Activated CD4-positive, alpha-beta T cell treated with anti-CD3 and anti-CD28 coated beads, Interleukin-2, Interleukin-6, amounts not matched to agents 100 ng/mL and 50 ng/mL, durations not matched to agents 16 hours and 8 hours (primary cell): ENCODE results near the gene CHMP4A.
A peak's percentile ranks its signal among the peaks of the same experiment; 100 is the strongest.
"Not testable (repeated sequence)": the region's sequence is repeated elsewhere in the genome, so short reads cannot be mapped to it uniquely, and the experiment has no call there.

Experiments
- DNase-seq: peaks from one replicate; pipeline ENCODE4 v3.0.0-alpha.2; 2020

Gene CHMP4A

DNA sequence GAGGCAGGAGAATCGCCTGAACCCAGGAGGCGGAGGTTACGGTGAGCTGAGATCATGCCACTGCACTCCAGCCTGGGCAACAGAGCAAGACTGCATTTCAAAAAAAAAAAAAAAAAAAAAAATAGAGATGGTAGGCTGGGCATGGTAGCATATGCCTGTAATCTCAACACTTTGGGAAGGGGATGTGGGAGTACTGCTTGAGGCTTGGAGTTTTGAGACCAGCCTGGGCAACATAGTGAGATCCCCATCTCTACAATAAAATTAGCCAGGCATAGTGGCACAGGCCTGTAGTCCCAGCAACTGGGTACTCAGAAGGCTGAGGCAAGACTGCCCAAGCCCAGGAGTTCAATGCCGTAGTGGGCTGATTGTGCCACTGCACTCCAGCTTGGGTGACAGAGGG is 9.7 kb upstream of the CHMP4A start:
- not testable (repeated sequence) for DNase-seq

GRCh38 chr14:24219521-24219920 is 6.2 kb upstream of the CHMP4A start:
- DNase-seq, result no peak

DNA sequence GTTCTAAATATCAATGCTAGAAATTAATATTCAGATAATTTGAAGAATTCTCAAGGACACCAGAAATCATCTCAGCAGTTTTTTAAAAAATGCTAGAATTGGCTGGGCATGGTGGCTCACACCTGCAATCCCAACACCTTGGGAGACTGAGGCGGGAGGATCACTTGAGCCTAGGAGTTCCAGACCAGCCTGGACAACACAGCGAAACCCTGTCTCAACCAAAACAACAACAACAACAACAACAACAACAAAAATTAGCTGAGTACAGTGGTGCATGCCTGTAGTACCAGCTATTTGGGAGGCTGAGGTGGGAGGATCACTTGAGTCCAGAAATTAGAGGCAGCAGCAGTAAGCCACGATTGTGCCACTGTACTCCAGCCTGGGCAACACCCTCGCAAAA is 5.8 kb upstream of the CHMP4A start:
- no peak for DNase-seq

GRCh38 chr14:24216876-24217275 is 3.6 kb upstream of the CHMP4A start:
- not testable (repeated sequence) for DNase-seq

DNA sequence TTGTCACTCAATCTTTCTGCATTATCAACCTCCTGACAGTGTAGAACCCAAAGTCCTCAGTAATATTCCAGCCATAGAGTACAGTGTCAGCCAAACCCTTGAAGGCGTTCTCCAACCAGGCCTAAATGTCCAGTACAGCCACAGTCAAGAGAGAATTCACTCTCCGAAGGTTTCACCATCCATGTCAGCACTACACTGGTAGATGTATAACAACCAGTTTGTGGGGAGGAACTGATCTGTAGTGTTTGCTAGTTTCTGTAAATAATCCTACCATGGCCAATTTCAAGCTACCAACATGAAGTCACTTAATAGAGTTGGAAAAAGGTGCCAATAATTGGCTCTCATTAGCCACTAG is 3.0 kb upstream of the CHMP4A start:
- no peak for DNase-seq

- peak; percentile 92 for DNase-seq
These were observed 2.4 kb upstream of the CHMP4A start, which contains the start of gene MDP1 for GRCh38 chr14:24215495-24216344. Gene MDP1, minus strand, starts transcription at chr14:24216066. Its CDS starts 111 bp downstream, at chr14:24215955.

DNA sequence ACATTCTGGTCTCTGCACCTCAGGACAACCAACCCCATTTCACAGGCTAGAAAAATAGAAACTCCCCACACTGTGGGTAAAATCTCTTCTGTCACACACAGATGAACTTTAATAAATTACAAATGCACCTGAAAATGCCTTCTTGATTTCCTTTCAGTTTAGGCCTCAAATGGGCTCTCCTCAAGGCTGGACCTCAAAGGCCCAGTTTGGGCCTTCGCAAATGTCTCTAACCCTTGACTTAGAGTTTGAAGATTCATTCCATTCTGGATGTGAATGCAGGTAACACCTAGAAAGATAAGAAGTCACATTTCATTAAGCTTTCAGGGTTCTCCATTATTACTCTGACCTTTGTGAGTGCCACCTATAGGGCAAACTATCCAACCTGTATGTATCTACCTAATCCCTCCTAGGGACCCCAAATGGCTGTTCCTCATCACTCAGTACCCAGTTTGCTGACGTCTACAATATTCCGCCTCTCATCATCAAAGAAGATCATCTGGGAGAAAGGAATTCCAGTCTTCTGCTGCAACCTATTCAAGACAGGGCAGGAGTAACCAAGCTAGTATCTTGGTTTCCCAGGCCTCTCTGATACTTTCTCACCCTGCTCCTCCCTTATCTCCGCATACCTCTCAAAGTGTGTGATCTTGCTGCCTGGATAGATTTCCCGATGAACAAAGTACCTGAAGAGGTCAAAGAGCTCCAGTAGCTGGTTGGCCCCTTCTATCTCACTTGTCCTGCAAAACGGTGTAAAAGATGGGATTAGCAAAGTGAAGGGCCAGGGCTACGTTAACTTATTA is 776 bp upstream of the CHMP4A start:
- DNase-seq, result no peak

DNA sequence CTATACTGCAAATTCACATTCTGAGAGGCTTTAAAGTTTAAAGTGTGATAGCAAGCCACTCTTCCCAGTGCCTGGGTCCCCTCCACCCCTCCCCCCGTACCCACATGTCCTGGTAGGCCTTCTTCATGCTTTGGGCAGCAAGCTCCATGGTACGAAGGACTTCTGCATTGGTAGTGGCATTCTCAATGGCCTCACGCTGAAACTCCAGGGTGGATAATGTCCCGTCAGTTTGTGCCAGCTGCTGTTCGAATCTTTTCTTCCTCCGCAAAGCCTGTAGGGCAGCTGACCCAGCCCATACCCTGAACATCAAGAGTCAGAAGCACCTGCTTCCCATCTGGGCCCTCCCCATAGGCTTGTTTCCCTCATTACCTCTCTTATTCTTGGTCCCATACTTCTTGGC is 2.0 kb downstream of the CHMP4A start:
- DNase-seq, result no peak

- no peak for DNase-seq
These were observed 5.7 kb downstream of the CHMP4A start for GRCh38 chr14:24207625-24208024.

DNA sequence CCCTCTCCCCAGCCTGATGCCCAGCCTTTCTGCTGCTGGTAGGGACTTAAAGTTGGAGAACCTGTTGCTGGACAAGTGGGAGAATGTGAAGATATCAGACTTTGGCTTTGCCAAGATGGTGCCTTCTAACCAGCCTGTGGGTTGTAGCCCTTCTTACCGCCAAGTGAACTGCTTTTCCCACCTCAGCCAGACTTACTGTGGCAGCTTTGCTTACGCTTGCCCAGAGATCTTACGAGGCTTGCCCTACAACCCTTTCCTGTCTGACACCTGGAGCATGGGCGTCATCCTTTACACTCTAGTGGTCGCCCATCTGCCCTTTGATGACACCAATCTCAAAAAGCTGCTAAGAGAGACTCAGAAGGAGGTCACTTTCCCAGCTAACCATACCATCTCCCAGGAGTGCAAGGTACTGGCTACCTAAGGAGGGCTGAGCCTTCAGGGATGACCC is 6.2 kb downstream of the CHMP4A start:
- DNase-seq, result no peak

GRCh38 chr14:24206260-24207103 is 6.8 kb downstream of the CHMP4A start:
- no peak for DNase-seq

- no peak for DNase-seq
These were observed 8.8 kb downstream of the CHMP4A start for GRCh38 chr14:24204163-24205146.

DNA sequence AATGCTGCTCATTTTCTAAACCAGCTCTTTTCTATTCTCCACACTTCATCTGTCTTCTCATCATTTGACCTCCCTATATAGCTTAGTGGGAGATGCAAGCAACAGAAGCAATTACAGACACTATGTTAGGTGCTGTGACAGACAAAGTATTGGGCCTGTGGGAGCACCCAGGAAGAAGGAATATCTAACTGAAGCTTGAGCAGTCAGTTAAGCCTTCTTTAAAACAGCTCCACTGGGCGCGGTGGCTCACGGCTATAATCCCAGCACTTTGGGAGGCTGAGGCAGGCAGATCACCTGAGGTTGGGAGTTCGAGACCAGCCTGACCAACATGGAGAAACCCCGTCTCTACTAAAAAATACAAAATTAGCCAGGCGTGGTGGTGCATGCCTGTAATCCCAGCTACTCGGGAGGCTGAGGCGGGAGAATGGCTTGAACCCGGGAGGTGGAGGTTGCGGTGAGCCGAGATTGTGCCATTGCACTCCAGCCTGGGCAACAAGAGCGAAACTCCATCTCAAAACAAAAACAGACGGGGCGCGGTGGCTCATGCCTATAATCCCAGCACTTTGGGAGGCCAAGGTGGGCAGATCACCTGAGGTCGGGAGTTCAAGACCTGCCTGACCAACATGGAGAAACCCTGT is 9.9 kb downstream of the CHMP4A start:
- not testable (repeated sequence) for DNase-seq

DNA sequence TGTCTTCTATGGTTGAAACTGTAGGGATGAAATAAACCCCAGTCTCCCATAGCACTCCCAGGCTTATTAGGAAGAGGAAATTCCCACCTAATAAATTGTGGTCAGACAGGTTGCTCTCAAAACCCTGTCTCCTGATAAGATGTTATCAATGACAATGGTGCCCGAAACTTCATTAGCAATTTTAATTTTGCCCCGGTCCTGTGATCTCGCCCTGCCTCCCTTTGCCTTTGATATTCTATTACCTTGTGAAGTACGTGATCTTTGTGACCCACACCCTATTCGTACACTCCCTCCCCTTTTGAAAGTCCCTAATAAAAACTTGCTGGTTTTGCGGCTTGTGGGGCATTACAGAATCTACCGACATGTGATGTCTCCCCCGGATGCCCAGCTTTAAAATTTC is 10.8 kb downstream of the CHMP4A start:
- not testable (repeated sequence) for DNase-seq

- no peak for DNase-seq
These were observed 14.3 kb downstream of the CHMP4A start for GRCh38 chr14:24198814-24199524.

DNA sequence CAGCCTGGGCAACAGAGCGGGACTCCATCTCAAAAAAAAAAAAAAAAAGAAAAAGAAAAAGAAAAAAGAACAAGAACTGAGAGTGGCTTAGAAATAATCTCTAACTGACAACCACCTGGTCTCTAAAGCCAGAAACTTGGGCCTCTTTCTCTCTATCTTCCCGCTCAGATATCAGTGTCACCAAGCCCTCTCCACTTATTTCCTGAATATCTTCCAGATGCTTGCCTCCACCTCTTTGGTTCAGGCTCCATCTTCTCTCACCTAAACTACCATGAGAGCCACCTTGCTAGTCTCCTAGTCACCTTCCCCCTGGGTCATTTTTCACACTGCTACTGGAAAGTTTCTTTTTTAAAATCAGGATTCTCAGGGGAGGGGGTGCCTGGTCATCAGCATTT is 16.2 kb downstream of the CHMP4A start:
- DNase-seq, result no peak

DNA sequence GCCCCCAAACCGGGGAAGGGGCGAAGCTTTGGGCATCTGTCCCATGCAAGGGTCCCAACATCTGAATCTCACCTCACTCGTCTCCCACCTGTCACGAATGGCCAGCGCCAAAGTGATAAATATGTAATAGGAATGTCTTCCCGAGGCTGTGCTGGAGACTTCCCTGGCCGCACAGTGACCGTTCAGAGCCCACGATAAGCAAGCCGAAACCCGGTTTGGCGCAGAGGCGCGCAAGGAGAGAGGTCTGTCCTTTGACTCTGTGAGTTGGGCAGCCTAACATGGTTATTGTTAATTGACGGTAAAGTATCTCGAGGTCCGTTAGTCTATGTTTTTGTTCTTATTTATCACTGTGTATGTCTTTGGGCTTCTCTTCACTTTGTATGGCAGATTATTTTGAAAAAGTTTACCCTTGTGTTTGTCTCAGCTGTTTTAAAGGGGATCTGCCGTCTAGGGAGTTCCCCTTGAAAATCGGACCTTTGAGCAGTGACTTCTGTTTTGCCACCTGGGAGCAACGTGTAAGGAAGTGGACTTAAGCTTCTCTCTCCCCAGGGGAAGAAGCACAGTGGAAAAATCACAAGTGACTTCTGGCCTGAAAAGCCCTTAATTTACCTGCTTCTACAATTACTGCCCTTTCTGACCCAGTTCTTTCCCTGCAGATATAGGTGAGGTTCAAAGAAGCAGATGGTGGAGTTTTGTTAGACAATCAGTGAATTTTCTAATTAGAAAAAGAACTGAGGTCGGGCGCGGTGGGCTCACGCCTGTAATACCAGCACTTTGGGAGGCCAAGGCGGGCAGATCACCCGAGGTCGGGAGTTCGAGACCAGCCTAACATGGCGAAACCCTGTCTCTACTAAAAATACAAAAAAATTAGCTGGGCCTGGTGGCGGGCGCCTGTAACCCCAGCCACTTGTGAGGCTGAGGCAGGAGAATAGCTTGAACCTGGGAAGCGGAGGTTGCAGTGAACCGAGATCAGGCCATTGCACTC is 16.9 kb downstream of the CHMP4A start:
- no peak for DNase-seq

GRCh38 chr14:24195186-24196070 is 17.9 kb downstream of the CHMP4A start, which contains the start of gene TM9SF1:
Gene TM9SF1, minus strand, starts transcription at chr14:24195441. Its CDS starts 422 bp downstream, at chr14:24195019.
- DNase-seq, result peak; percentile 92
